GM18867 (cell line): ENCODE measurements around the gene LDB1.

ENCODE experiments used
- ATAC-seq: cut with Tn5 transposase; IDR thresholded peaks from one replicate; pipeline ENCODE4 v1.9.1; 2021; ENCODE audit warnings: mild to moderate bottlenecking, moderate library complexity; ENCODE audit not compliant: unreplicated experiment

Gene LDB1, protein sequence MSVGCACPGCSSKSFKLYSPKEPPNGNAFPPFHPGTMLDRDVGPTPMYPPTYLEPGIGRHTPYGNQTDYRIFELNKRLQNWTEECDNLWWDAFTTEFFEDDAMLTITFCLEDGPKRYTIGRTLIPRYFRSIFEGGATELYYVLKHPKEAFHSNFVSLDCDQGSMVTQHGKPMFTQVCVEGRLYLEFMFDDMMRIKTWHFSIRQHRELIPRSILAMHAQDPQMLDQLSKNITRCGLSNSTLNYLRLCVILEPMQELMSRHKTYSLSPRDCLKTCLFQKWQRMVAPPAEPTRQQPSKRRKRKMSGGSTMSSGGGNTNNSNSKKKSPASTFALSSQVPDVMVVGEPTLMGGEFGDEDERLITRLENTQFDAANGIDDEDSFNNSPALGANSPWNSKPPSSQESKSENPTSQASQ

DNA sequence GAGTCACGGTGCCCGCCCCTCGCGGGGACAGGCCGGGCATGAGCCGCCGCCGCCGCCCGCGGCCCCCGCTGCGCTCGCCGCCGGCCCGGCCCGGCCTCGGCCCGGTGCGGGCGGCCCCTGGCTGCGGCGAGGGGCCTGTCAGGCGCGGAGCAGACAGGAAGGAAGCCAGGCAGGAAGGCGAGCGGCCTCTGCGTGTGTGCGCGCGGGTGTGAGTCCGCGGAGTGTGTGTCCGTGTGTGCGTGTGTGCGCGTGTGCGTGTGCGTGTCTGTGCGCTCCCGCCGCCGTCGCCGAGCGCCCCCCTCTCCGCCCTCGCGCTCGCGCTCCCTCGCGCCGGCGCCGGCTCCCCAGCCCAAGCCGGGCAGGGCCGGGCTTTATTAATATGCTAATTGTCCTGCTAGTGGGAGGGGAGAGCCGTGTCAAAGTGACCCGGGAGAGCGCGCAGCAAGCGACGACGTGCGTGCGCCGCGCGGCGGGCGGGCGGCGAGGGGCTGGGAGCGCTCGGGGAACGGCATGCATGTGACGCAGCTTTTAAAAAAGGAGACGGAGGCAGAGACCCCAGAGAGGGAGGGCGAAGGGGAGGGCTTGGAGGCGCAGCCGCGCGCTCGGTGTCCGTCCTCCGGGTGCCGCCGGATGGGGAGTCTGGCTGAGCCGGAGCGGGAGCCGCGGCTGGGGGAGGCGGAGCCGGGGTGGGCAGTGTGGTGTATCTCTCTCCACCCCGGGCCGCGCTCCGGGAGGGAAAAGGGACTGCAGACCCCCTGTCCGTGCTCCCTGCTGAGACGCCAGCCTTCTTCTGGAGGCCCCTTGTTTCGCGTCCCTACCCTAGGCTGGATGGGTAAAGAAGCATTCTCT lies at the start of gene LDB1:
TSS of gene LDB1 (minus strand) at position 227 of the 849 bp plus-strand sequence. CDS start 258 bp downstream, outside the sequence.
- peak; percentile 60 for ATAC-seq

DNA sequence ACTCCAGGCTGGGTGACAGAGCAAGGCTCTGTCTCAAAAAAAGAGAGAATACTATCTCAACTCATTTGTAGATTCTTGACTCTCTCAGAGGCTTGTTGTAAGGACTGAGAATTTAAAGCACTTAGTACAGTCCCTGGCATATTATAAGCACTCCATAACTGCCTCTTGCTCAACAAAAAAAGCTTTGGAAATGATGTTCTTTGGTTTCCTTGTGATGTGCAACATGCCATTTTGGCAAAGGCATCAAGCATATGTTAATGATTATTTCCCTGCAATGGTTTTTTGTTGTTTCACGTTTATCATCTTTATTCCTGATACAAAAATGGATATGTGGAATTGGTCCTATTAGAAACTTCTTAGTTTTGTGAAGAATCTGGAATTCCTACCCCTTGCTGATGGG lies 47.7 kb upstream of the LDB1 start:
- ATAC-seq: no peak

DNA sequence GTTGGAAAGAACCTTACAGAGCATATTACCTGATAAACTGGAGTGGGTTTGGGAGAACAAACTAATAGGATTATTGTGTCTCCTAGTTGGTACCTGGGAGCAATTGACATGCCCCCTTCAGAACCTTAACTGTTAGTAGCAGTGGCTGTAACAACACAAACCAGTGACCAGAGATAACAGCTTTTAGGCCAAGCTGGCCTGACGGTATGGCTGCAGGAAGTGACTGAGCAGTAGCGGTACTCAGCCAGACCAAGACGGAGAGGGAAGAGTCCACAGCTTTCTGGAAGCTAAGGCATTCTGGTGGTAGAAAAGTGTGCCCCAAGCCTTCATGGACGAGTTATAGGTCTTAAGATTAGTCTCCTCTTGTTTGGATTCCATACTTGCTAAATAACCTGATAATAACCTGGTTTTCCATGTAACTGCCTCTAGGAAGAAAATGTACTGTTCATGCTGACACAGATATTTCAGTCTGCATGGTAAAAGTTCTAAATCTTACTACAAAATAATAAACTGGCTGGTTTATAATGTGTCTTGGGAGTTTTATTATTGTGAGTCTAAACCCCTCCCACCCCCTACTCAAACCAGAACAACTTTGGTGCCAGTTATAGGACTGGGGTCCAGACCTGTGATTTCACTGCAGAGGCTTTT lies 43.3 kb upstream of the LDB1 start:
- ATAC-seq: no peak

DNA sequence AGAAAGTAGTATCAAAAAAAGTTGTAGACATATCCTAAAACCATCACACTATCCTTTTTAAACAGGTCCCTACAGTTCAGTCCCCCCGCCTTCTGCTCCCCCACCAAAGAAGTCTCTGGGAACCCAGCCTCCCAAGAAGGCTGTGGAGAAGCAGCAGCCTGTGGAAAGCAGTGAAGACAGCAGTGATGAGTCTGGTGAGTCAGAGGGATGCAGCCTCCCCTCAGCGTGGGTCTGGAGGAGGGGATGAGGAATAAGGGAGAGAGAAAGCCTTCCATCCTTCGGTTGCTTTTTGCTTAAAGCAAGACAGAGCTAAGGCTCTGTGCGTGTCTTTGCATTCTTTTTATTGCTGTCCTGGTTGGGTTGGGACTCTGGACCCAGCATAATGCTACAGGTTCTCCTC lies 39.7 kb upstream of the LDB1 start:
- ATAC-seq: no peak

DNA sequence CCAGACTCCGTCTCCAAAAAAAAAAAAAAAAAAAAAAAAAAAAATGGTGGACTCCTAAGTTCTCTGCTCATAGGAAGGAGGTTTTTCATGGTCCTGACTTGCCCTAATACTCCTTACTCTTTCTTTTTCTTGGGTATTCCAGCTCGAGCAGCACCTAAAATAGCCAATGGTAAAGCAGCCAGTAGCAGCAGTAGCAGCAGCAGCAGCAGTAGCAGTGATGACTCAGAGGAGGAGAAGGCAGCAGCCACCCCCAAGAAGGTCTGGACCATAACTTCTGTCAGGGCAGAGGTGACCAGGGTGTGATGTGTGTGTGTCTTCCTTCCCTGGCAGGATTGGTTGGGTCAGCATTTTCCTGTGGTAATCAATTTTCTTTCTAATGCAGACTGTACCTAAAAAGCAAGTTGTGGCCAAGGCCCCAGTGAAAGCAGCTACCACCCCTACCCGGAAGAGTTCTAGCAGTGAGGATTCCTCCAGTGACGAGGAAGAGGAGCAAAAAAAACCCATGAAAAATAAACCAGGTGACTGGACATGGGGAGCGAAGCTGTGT lies 39.0 kb upstream of the LDB1 start:
- no peak for ATAC-seq

DNA sequence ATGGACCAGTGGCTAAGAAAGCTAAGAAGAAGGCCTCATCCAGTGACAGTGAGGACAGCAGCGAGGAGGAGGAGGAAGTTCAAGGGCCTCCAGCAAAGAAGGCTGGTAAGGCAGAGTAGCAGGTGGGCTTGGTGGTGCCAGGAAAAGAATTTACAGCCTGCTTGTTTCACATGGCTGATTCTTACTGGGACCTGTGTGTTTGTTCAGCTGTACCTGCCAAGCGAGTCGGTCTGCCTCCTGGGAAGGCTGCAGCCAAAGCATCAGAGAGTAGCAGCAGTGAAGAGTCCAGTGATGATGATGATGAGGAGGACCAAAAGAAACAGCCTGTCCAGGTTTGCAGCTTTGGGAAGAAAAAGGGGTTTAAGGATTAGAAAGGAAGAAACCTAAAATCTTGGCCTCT lies 37.1 kb upstream of the LDB1 start:
- no peak for ATAC-seq

DNA sequence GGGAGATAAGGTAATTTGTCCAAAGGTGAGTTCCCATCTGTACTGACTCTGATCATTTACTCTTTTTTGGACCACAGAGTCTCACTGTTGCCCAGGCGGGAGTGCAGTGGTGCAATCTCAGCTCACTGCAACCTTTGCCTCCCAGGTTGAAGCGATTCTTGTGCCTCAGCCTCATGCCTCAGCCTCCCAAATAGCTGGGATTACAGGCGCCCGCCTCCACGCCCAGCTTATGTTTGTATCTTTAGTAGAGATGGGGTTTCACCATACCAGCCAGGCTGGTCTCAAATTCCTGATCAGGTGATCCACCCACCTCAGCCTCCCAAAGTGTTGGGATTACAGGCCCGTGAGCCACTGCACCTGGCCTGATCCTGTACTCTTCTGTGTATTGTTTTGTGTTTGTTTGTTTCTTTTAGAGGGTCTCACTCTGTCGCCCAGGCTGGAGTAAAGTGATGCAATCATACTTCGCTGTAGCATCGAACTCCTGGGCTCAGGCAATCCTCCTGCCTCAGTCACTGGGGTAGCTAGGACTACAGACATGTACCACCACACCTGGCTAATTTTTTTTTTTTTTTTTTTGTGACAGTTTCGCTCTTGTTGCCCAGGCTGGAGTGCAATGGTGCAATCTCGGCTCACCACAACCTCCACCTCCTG lies 34.4 kb upstream of the LDB1 start:
- no peak for ATAC-seq

DNA sequence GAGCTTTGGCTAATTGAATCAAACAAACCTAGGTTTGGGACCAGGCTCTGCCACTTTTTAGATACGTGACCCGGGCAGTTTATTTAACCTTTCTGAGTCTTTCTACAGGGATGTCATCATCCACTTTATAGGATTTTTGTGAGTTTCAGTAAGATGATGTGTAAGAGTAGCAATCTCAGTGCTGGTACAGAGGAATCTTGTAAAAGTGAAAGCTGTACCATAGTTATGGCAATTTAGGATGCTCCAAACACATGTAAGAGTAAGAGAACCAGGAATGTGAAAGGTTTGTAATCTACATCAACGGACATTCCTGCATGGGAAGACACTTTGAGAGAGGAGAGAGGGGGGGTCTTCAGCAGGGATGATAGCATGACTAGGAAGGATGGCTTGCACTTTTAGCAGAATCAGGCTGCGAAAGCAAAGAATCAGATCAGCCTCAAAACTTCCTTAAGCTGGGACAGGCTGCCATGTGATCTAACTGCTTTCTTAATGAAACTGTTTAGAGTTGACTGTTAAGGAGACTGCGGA lies 33.0 kb upstream of the LDB1 start:
- ATAC-seq: no peak

DNA sequence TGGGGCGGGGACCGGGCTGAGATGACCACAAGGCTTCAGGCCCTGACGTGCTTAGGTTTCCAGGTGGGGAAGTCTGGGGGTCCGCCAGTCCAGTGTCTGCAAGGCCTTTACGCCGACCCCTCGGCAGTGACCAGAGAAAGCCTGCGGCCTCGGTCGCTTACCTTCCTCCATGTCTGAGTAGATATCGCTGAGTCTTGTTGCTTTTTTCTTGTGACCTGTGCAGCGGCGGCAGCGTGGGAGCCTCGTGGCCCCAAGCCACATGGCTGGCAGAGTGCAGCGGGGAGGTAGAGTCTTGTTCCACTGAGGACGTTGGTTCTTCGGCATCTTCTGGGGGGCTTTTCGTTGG lies 32.4 kb upstream of the LDB1 start:
- peak; percentile 29 for ATAC-seq

DNA sequence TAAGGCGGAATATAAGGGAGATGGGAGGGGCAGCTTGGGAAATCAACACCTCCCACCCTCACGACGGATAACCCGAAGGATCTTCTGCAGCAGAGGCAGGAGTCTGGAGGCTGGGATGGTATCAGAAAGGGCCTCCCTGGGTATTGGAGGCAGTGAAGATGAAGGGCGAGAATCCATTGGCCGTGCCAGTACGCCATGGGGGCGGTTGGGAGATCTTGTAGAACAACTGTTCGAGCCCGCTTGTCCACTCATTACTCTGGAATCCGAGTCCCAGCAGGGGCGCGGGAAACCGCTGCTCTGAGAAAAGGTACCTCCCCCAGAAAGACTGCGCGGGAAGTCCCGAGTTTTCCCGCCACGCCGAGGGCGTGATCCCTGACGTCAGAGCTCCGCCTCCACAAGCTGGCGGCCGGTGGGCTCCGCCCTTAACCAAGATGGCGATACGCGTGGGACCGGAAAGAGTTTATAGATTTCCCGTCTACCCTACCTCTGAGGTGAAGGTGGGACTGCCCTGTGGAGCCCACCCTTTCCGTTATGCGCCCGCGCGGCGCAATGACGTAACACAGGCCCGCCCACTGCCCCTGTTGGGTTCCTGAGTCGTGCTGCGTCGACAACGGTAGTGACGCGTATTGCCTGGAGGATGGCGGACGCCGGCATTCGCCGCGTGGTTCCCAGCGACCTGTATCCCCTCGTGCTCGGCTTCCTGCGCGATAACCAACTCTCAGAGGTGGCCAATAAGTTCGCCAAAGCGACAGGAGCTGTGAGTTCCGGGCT lies 31.8 kb upstream of the LDB1 start, which contains the start of gene NOLC1:
TSS of gene NOLC1 (plus strand) at position 616 of the 771 bp plus-strand sequence. CDS start at position 638, 22 bp downstream.
- peak; percentile 88 for ATAC-seq

DNA sequence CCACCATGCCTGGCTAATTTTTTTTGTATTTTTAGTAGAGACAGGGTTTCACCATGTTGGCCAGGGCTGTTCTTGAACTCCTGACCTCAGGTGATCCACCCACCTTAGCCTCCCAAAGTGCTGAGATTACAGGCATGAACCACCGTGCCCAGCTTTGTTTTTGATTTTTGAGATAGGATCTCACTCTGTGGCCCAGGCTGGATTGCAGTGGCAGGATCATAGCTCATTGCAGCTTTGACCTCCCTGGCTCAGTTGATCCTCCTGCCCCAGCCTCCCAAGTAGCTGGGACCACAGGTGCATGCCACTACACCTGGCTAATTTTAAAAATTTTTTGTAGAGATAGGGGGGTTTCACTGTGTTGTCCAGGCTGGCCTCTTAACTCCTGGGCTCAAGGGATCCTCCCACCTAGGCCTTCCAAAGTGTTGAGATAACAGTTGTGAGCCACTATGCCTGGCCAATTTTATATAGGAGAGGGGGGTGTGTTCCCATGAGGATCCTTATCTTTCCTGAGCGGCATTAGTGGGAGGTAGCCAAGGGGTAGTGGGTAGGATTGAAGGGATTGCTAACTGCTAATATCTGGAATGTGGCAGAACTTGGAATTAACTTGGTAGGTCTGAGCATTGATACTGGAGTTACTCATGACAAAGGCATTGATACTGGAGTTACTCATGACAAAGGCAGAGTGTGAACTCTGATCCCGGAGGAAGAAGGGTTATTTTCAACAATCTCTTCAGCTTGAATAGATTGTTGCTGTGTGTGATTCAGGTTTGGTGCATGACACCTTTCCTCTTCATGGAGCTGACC lies 31.0 kb upstream of the LDB1 start:
- no peak for ATAC-seq

DNA sequence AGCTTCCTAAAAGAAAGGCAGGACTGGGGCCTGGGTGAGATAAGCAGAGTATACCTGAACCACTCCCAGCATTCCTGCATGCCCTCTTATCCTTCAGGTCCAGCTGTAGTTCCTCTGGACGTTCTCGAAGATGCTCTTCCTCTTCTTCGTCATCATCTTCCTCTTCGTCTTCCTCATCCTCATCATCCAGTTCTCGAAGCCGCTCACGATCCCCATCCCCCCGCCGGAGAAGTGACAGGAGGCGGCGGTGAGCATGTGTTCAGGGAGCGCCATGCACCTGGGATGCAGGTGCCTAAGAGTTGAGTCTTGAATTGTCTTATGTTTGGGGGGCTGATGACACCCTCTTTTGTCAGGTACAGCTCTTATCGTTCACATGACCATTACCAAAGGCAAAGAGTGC lies 28.1 kb upstream of the LDB1 start:
- ATAC-seq: no peak

DNA sequence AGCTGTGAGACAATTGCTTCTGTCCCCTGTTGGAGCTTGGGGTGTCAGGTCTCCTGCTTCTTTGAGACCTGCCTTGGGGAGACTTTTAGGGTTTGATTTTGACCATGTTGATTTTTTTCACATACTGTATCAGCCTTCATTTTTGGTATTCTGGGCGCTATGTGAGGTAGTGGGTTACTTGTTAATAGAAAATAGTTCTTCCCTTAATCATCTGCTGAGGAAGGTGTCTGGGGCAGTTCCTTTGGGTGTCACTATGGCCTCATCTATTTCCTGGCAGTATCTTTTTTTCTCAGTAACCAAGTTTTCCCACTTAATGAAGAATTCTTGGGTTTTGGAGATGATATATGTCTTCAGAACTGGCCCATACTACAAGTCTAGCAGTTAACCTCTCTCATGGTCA lies 27.4 kb upstream of the LDB1 start:
- no peak for ATAC-seq

DNA sequence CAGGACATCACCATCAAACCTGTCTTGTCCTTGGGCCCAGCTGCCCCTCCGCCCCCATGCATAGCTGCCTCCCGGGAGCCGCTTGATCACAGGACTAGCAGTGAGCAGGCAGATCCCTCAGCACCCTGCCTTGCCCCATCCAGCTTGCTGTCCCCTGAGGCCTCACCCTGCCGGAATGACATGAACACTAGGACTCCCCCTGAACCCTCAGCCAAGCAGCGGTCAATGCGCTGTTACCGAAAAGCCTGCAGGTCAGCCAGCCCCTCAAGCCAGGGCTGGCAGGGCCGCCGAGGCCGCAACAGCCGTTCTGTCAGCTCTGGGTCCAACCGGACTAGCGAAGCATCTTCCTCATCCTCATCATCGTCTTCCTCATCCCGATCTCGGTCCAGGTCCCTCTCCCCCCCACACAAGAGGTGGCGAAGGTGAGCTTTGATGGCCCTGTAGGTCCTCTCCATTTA lies 26.8 kb upstream of the LDB1 start:
- no peak for ATAC-seq

DNA sequence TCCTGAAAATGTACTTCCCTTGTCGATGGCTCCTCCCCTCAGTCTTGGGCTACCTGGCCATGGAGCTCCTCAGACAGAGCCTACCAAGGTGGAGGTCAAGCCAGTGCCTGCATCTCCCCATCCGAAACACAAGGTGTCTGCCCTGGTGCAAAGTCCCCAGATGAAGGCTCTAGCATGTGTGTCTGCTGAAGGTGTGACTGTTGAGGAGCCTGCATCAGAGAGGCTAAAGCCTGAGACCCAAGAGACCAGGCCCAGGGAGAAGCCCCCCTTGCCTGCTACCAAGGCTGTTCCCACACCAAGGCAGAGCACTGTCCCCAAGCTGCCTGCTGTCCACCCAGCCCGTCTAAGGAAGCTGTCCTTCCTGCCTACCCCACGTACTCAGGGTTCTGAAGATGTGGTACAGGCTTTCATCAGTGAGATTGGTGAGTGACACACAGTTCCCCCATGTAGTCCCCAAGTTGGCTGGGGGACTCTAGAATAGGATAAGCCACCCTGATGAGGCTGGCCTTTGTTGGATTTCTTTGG lies 21.5 kb upstream of the LDB1 start:
- ATAC-seq: no peak

DNA sequence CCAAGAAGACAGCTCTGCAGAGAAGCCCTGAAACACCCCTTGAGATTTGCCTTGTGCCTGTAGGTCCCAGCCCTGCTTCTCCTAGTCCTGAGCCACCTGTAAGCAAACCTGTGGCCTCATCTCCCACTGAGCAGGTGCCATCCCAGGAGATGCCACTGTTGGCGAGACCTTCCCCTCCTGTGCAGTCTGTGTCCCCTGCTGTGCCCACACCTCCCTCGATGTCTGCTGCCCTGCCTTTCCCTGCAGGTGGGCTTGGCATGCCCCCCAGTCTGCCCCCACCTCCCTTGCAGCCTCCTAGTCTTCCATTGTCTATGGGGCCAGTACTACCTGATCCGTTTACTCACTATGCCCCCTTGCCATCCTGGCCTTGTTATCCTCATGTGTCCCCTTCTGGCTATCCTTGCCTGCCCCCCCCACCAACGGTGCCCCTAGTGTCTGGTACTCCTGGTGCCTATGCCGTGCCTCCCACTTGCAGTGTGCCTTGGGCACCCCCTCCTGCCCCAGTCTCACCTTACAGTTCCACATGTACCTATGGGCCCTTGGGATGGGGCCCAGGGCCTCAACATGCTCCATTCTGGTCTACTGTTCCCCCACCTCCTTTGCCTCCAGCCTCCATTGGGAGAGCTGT lies 20.9 kb upstream of the LDB1 start:
- no peak for ATAC-seq

DNA sequence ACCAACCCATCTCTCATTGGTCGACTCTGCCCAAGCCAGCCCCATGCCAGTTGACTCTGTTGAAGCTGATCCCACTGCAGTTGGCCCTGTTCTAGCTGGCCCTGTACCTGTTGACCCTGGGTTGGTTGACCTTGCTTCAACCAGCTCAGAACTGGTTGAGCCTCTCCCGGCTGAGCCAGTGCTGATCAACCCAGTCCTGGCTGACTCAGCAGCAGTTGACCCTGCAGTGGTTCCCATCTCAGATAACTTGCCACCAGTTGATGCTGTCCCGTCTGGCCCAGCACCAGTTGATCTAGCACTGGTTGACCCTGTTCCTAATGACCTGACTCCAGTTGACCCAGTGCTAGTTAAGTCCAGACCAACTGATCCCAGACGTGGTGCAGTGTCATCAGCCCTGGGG lies 20.1 kb upstream of the LDB1 start:
- no peak for ATAC-seq
